GM23338 (cell line): Measurements from ENCODE around the gene STX7.

ENCODE experiments used
- CREB1 ChIP-seq: fragments of 250-450 bp; sonication (Bioruptor Pico); IDR thresholded peaks from 2 replicates; pipeline ENCODE4 v1.5.0; 2020; ENCODE audit warnings: low read depth, mild to moderate bottlenecking, moderate library complexity
- EZH2 ChIP-seq: fragments of 200-600 bp; sonication (generic); IDR thresholded peaks from one replicate; pipeline ENCODE4 v1.8.0; 2017; ENCODE audit warnings: antibody characterized with exemption, mild to moderate bottlenecking, low read depth; ENCODE audit not compliant: unreplicated experiment
- EZH2phosphoT487 ChIP-seq: fragments of 200-600 bp; sonication (generic); IDR thresholded peaks from one replicate; pipeline ENCODE4 v1.8.1; 2018; ENCODE audit warnings: antibody characterized with exemption; ENCODE audit not compliant: unreplicated experiment
- JUNB ChIP-seq: IDR thresholded peaks from one replicate; pipeline ENCODE4 v1.6.1; 2016; ENCODE audit warnings: antibody characterized with exemption; ENCODE audit not compliant: unreplicated experiment
- NANOG ChIP-seq: IDR thresholded peaks from 2 replicates; pipeline ENCODE4 v1.6.1; 2016; ENCODE audit warnings: antibody characterized with exemption, borderline replicate concordance
- POLR2AphosphoS5 ChIP-seq: IDR thresholded peaks from 2 replicates; pipeline ENCODE4 v1.6.1; 2016; ENCODE audit warnings: antibody characterized with exemption, low read depth
- TF ChIP-seq, protein P1 (sequence below), 2 experiments: fragments of 200-600 bp in 1 of 2; sonication (generic) in 1 of 2; conservative IDR thresholded peaks; 2 replicates each; pipeline versions ENCODE4 v1.5.1 to v1.6.1; 2016 to 2017; ENCODE audit warnings: antibody characterized with exemption in 2 of 2, low read depth in 2 of 2, mild to moderate bottlenecking in 2 of 2, moderate library complexity in 1 of 2
- TF ChIP-seq, protein P2 (sequence below): IDR thresholded peaks from one replicate; pipeline ENCODE4 v1.6.1; 2018; ENCODE audit warnings: antibody characterized with exemption; ENCODE audit not compliant: unreplicated experiment

DNA sequence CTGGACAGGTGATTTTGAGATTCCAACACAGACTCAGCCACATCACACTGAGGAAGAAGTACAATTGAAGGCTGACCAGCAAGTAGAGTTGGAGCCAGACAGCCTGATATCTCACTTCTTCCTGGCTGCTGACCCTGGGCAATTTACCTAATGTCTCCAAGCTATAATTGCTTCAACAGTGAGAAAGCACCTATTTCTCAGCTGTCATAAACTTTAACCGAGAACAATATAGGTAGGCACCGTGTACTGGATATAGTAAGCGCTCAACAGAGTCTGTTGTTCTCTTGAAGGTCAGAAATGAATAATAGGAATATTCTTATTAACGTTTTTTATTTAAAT is 28.3 kb downstream of the STX7 start:
- no peak for TF ChIP-seq POLR2AphosphoS5
- TF ChIP-seq, protein P1, sequence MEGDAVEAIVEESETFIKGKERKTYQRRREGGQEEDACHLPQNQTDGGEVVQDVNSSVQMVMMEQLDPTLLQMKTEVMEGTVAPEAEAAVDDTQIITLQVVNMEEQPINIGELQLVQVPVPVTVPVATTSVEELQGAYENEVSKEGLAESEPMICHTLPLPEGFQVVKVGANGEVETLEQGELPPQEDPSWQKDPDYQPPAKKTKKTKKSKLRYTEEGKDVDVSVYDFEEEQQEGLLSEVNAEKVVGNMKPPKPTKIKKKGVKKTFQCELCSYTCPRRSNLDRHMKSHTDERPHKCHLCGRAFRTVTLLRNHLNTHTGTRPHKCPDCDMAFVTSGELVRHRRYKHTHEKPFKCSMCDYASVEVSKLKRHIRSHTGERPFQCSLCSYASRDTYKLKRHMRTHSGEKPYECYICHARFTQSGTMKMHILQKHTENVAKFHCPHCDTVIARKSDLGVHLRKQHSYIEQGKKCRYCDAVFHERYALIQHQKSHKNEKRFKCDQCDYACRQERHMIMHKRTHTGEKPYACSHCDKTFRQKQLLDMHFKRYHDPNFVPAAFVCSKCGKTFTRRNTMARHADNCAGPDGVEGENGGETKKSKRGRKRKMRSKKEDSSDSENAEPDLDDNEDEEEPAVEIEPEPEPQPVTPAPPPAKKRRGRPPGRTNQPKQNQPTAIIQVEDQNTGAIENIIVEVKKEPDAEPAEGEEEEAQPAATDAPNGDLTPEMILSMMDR (conservative IDR thresholded peaks at IDR 0.05; ENCODE audit: low read depth in 2 of 2) = no peak
- TF ChIP-seq EZH2 = no peak
- no peak for TF ChIP-seq CREB1 (CRISPR knock-in tag)
- TF ChIP-seq EZH2phosphoT487 = no peak
- TF ChIP-seq, protein P2, sequence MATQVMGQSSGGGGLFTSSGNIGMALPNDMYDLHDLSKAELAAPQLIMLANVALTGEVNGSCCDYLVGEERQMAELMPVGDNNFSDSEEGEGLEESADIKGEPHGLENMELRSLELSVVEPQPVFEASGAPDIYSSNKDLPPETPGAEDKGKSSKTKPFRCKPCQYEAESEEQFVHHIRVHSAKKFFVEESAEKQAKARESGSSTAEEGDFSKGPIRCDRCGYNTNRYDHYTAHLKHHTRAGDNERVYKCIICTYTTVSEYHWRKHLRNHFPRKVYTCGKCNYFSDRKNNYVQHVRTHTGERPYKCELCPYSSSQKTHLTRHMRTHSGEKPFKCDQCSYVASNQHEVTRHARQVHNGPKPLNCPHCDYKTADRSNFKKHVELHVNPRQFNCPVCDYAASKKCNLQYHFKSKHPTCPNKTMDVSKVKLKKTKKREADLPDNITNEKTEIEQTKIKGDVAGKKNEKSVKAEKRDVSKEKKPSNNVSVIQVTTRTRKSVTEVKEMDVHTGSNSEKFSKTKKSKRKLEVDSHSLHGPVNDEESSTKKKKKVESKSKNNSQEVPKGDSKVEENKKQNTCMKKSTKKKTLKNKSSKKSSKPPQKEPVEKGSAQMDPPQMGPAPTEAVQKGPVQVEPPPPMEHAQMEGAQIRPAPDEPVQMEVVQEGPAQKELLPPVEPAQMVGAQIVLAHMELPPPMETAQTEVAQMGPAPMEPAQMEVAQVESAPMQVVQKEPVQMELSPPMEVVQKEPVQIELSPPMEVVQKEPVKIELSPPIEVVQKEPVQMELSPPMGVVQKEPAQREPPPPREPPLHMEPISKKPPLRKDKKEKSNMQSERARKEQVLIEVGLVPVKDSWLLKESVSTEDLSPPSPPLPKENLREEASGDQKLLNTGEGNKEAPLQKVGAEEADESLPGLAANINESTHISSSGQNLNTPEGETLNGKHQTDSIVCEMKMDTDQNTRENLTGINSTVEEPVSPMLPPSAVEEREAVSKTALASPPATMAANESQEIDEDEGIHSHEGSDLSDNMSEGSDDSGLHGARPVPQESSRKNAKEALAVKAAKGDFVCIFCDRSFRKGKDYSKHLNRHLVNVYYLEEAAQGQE = no peak
- TF ChIP-seq NANOG = no peak
- TF ChIP-seq JUNB = no peak
